SU-DHL-6 (cell line): ENCODE measurements around the gene CEP164.

Experiments
- H2AFZ ChIP-seq: fragments of 200-600 bp; sonication (generic); 2 replicates; pipeline ENCODE4 v1.6.1; 2014; ENCODE audit warnings: low read depth, mild to moderate bottlenecking, moderate library complexity, mixed read lengths, antibody characterized with exemption, low read length; ENCODE audit not compliant: severe bottlenecking
- H3F3A ChIP-seq: fragments of 200-600 bp; shearing (Covaris generic); 2 replicates; pipeline ENCODE4 v1.6.0; 2016; ENCODE audit warnings: antibody characterized with exemption, mild to moderate bottlenecking; ENCODE audit not compliant: insufficient read depth
- H3K27ac ChIP-seq: fragments of 200-600 bp; sonication (generic); 2 replicates; pipeline ENCODE4 v1.5.1; 2016; ENCODE audit warnings: low read depth, mild to moderate bottlenecking, low read length, moderate library complexity, mixed read lengths
- H3K27me3 ChIP-seq: fragments of 200-600 bp; sonication (generic), shearing (Covaris generic); 2 replicates; pipeline ENCODE4 v1.6.0; 2014; ENCODE audit warnings: mild to moderate bottlenecking, low read length
- H3K36me3 ChIP-seq: fragments of 200-600 bp; sonication (generic); 2 replicates; pipeline ENCODE4 v1.6.1; 2014; ENCODE audit warnings: mild to moderate bottlenecking, low read length, mixed read lengths
- H3K4me2 ChIP-seq: fragments of 300-600, 200-600 bp; shearing (Covaris generic), sonication (generic); 2 replicates; pipeline ENCODE4 v1.6.0; 2014; ENCODE audit warnings: low read length, low read depth, mild to moderate bottlenecking; ENCODE audit not compliant: poor library complexity, severe bottlenecking
- H3K4me3 ChIP-seq: fragments of 200-600 bp; sonication (generic); 2 replicates; pipeline ENCODE4 v1.5.1; 2014; ENCODE audit warnings: antibody characterized with exemption, low read length, mild to moderate bottlenecking, mixed read lengths; ENCODE audit not compliant: insufficient read depth, poor library complexity, severe bottlenecking
- H3K79me2 ChIP-seq: fragments of 200-600 bp; sonication (generic); 2 replicates; pipeline ENCODE4 v1.6.1; 2014; ENCODE audit warnings: mild to moderate bottlenecking, low read length, moderate library complexity; ENCODE audit not compliant: insufficient read depth
- H3K9ac ChIP-seq: fragments of 200-600 bp; sonication (generic); 2 replicates; pipeline ENCODE4 v1.7.0; 2014; ENCODE audit warnings: mild to moderate bottlenecking, low read length
- H3K9me2 ChIP-seq: fragments of 200-600 bp; sonication (generic); replicated peaks from 2 replicates; pipeline ENCODE4 v1.6.1; 2014; ENCODE audit warnings: low read length; ENCODE audit not compliant: insufficient read depth
- H3K9me3 ChIP-seq: fragments of 200-600 bp; sonication (generic); 2 replicates; pipeline ENCODE4 v1.6.1; 2014; ENCODE audit warnings: low read length, mixed read lengths; ENCODE audit not compliant: insufficient read depth
- H4K20me1 ChIP-seq: fragments of 200-600 bp; sonication (generic); 2 replicates; pipeline ENCODE4 v1.6.1; 2014; ENCODE audit warnings: low read depth, mild to moderate bottlenecking, antibody characterized with exemption, low read length, moderate library complexity, mixed read lengths
- EZH2phosphoT487 ChIP-seq: fragments of 200-600 bp; sonication (generic), shearing (Covaris generic); conservative IDR thresholded peaks from 2 replicates; pipeline ENCODE4 v1.6.1; 2018; ENCODE audit warnings: mild to moderate bottlenecking, antibody characterized with exemption, low read length, moderate library complexity, mixed read lengths
- TF ChIP-seq, protein P1 (sequence below): fragments of 200-600 bp; sonication (generic); IDR thresholded peaks from one replicate; pipeline ENCODE4 v1.5.1; 2017; ENCODE audit warnings: antibody characterized with exemption, mild to moderate bottlenecking, low read length, moderate library complexity; ENCODE audit not compliant: insufficient read depth, poor library complexity, severe bottlenecking

The CEP164 gene

DNA sequence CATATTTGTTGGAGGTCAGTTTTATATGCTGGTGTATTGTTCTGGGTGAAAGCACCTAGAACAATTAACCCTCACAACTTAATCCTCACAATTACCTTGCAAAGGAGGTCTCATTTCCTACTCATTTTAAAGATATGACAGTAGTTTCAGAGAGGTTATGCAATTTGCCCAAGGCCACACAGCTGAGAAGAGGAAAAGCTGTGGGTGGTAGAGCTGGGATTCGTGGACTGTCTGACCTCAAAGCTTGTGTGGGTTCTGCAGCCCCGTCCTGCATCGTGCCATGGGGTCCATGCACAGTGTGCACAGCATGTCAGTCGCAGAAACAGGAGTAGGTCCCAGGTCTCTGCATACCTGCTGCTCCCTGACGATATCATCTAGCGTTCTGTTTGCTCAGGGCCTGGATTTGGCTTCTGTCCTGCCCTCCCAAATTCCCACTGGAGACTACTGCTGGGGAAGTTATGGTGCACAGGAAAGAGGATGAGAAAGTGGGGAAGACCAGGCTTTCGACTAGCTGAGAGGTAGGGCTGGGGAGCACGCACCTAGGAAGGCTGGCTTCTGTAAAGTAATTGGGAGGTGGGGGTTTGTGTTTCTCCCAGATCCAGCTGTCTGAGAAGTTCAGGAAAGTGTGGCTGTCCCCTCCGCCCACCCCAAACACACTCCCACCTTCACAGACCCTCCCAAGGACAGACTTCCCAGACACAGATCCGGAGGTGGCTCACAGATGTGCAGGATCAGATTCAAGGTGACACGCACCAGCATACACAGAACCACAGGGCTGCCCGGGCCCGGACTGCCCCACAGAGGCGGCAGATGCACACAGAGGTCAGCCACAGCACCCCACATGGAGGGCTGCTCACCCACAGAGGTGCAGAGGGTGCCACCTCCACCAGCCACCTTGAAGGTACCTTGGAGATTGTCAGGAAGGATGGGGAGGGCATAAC is 13.6 kb upstream of the CEP164 start:
- H3K9ac ChIP-seq: no peak overlapping the region
- no peak overlapping the region for H2AFZ ChIP-seq
- H3K9me3 ChIP-seq: no peaks in the 10 kb centered on the region
- H3K4me2 ChIP-seq: no peak overlapping the region
- TF ChIP-seq, protein P1, sequence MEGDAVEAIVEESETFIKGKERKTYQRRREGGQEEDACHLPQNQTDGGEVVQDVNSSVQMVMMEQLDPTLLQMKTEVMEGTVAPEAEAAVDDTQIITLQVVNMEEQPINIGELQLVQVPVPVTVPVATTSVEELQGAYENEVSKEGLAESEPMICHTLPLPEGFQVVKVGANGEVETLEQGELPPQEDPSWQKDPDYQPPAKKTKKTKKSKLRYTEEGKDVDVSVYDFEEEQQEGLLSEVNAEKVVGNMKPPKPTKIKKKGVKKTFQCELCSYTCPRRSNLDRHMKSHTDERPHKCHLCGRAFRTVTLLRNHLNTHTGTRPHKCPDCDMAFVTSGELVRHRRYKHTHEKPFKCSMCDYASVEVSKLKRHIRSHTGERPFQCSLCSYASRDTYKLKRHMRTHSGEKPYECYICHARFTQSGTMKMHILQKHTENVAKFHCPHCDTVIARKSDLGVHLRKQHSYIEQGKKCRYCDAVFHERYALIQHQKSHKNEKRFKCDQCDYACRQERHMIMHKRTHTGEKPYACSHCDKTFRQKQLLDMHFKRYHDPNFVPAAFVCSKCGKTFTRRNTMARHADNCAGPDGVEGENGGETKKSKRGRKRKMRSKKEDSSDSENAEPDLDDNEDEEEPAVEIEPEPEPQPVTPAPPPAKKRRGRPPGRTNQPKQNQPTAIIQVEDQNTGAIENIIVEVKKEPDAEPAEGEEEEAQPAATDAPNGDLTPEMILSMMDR: no peak
- TF ChIP-seq EZH2phosphoT487: no peak
- no peaks in the 10 kb centered on the region for H3K79me2 ChIP-seq
- no peaks in the 10 kb centered on the region for H4K20me1 ChIP-seq
- no peak overlapping the region for H3K27ac ChIP-seq
- H3K4me3 ChIP-seq: no peak overlapping the region
- no peaks in the 10 kb centered on the region for H3K9me2 ChIP-seq
- H3K27me3 ChIP-seq: no peaks in the 10 kb centered on the region
- no peaks in the 10 kb centered on the region for H3K36me3 ChIP-seq
- H3F3A ChIP-seq: no peaks in the 10 kb centered on the region

DNA sequence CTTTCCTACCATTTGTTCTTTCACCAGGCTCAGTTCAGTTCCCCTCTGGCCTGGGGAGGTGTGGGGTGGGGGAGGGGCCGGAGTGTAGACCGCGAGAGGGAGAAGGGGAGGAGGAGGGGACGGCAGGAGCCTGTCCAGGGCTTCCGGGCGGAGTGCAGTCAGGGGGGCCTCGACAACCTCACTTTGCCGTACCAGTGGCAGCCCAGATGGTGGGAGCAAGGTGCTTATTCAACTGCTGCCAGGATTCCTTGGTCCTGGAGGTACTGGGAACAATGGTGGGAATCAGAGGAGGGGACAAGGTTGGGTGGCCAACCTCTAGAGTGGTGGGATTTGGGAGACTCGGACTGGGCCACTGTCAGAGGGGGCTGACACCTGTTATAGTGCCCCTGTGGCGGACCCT is 12.8 kb upstream of the CEP164 start:
- Histone ChIP-seq H3K79me2 (no peaks in the 10 kb centered on the region), H3K27me3 (no peaks in the 10 kb centered on the region), H3F3A (no peaks in the 10 kb centered on the region), H3K36me3 (no peaks in the 10 kb centered on the region), H2AFZ (no peak overlapping the region), H3K9me3 (no peaks in the 10 kb centered on the region), H3K4me2 (no peak overlapping the region), H3K9me2 (no peaks in the 10 kb centered on the region), H3K4me3 (no peak overlapping the region), H3K27ac (no peak overlapping the region), H3K9ac (no peak overlapping the region), H4K20me1 (no peaks in the 10 kb centered on the region)
- TF ChIP-seq, protein P1: no peak
- no peak for TF ChIP-seq EZH2phosphoT487

DNA sequence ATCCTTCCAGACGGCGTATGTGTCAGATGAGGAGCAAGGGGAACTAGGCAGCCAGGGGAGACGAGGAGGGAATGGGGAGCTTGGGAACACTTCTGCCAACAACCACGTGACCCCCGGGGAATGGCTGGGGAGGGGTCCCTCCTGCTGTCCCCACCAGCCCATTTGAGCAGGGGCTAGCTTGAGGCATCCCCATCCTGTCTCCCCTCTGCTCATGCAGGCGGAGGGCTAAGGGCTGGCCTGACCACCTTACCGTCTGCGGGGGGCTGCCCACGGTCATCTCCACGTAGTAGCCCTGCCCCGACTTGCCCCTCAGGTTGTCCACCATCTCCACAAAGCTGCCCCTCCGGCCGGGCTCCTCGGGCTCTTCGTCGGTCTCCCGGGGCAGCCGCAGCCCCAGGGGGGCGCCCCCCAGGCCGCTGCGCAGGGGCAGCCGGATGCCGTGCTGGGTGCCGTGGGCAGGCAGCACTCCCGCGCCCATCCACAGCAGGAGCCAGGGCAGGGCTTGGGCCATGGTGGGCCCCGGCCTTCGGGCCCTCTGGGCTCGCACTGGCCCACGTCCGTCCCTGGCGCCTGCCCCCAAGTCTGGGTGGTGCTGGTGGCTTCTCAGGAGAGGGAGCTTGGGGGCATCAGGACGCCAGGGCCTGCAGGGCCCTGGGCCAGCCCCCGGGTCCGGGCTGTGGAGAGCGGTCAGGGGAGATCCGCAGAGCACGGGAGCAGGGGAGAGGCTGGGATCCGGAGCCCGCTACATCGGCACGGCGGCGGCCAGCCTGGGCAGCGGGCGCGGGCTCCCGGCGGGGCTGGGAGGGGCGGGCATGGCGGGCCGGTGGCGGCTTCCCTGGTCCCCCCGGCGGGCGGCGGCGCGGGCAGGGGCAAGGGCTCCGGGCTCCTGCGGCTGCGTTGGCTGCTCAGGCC is 12.1 kb upstream of the CEP164 start:
- Histone ChIP-seq H4K20me1 (no peaks in the 10 kb centered on the region), H3K4me3 (no peak overlapping the region), H3K27me3 (no peaks in the 10 kb centered on the region), H3K27ac (no peak overlapping the region), H3K9me2 (no peaks in the 10 kb centered on the region), H3K9ac (no peak overlapping the region), H3F3A (no peaks in the 10 kb centered on the region), H2AFZ (no peak overlapping the region), H3K79me2 (no peaks in the 10 kb centered on the region), H3K36me3 (no peaks in the 10 kb centered on the region), H3K9me3 (no peaks in the 10 kb centered on the region), H3K4me2 (no peak overlapping the region)
- TF ChIP-seq EZH2phosphoT487: no peak
